Vagina (tissue), 2 donors: ENCODE data around the gene INF2.

Experiments
- POLR2A ChIP-seq, 2 donors: fragments of 450-650 bp; IDR thresholded peaks; one replicate each; pipeline ENCODE4 v1.6.1; 2017; ENCODE audit warnings: antibody characterized with exemption in 2 of 2, mild to moderate bottlenecking in 2 of 2, moderate library complexity in 2 of 2
- POLR2AphosphoS5 ChIP-seq, 2 donors: sonication (generic); formaldehyde crosslinking; IDR thresholded peaks; one replicate each; pipeline ENCODE4 v1.9.0; 2017; ENCODE audit warnings: antibody characterized with exemption in 2 of 2, mild to moderate bottlenecking in 2 of 2, low read depth in 1 of 2; ENCODE audit not compliant: insufficient read depth in 1 of 2
- TF ChIP-seq, protein P1 (sequence below), 3 experiments: fragments of 450-650 bp in 2 of 3; fragments of 200-600 bp in 1 of 3; sonication (generic) in 1 of 3; IDR thresholded peaks; one replicate each; pipeline ENCODE4 v1.5.1; 2017 to 2019; ENCODE audit warnings: antibody characterized with exemption in 3 of 3, mild to moderate bottlenecking in 2 of 3, moderate library complexity in 2 of 3

DNA sequence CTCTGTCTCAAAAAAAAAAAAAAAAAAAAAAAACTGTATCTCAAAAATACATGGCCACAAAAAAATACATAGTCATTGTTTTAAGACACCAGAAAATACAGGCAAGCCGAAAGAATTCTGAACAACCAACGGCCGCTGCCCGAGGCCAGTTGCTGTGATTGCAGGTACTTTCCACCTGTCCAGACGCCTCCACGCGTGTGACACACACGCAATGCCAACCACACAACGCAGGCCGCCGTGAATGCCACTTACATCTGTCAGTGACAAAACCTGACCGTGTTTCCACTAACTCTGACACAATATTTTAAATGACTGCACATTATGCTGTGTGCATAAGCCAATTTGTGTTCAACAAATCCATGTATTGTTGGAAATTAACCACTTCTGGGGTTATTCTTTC, 22.4 kb upstream of the INF2 start:
- TF ChIP-seq, protein P1, sequence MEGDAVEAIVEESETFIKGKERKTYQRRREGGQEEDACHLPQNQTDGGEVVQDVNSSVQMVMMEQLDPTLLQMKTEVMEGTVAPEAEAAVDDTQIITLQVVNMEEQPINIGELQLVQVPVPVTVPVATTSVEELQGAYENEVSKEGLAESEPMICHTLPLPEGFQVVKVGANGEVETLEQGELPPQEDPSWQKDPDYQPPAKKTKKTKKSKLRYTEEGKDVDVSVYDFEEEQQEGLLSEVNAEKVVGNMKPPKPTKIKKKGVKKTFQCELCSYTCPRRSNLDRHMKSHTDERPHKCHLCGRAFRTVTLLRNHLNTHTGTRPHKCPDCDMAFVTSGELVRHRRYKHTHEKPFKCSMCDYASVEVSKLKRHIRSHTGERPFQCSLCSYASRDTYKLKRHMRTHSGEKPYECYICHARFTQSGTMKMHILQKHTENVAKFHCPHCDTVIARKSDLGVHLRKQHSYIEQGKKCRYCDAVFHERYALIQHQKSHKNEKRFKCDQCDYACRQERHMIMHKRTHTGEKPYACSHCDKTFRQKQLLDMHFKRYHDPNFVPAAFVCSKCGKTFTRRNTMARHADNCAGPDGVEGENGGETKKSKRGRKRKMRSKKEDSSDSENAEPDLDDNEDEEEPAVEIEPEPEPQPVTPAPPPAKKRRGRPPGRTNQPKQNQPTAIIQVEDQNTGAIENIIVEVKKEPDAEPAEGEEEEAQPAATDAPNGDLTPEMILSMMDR (IDR thresholded peaks at IDR 0.05), result no peak
- TF ChIP-seq POLR2A (IDR thresholded peaks at IDR 0.05), result no peak
- no peak for TF ChIP-seq POLR2AphosphoS5 (IDR thresholded peaks at IDR 0.05; ENCODE audit: insufficient read depth in 1 of 2, low read depth in 1 of 2)
